Measurements from ENCODE around the gene PRKCZ.

DNA sequence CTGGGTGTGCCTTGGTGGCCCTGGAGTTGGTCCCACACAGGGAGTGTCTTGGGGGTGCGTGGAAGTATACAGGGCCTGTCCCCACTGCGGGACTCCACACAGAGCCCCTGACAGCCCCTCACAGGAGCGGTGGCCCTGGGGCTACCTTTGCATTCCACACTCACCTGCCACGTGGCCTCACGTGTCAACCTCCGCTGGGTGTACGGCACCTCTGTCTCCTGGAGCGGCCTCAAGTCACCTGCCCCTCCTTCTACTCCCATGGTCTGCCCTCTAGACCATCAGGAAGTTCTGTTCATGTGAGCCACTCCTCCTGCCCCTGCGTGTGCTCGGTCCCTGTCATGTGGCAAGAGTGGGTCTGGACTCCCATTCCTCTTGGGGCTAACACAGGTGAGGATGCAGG is 85.7 kb downstream of the PRKCZ start:
- no peak for TF ChIP-seq CTCF (IDR thresholded peaks at IDR 0.05)
- no peak for TF ChIP-seq POLR2A (IDR thresholded peaks at IDR 0.05)

Measured in uterus (tissue), 2 donors.